IMR-90 (cell line): ENCODE measurements around the gene RPS16.
A peak's percentile ranks its signal among the peaks of the same experiment; 100 is the strongest.

ENCODE experiments used
- BHLHE40 ChIP-seq: fragments of 150-350 bp; IDR thresholded peaks from 2 replicates; pipeline ENCODE4 v1.6.1; 2016; ENCODE audit warnings: mild to moderate bottlenecking, low read depth, low read length
- CEBPB ChIP-seq: IDR thresholded peaks from 2 replicates; pipeline ENCODE4 v1.6.1; 2012; ENCODE audit warnings: low read depth, low read length, improper control_type of control experiment
- CTCF ChIP-seq: conservative IDR thresholded peaks from 2 replicates; pipeline ENCODE4 v1.5.1; 2012; ENCODE audit warnings: mild to moderate bottlenecking, low read depth, low read length, improper control_type of control experiment
- ELK1 ChIP-seq: fragments of 150-350 bp; IDR thresholded peaks from 2 replicates; pipeline ENCODE4 v1.6.1; 2016; ENCODE audit warnings: low read depth, mild to moderate bottlenecking, low read length, moderate library complexity, borderline replicate concordance
- MAFK ChIP-seq: IDR thresholded peaks from 2 replicates; pipeline ENCODE4 v1.6.1; 2012; ENCODE audit warnings: low read depth, low read length, improper control_type of control experiment
- MAZ ChIP-seq: IDR thresholded peaks from 2 replicates; pipeline ENCODE4 v1.6.1; 2012; ENCODE audit warnings: low read depth, mild to moderate bottlenecking, low read length, improper control_type of control experiment, moderate library complexity, borderline replicate concordance
- POLR2A ChIP-seq: IDR thresholded peaks from 2 replicates; pipeline ENCODE4 v1.6.1; 2012; ENCODE audit warnings: mild to moderate bottlenecking, low read depth, low read length
- RAD21 ChIP-seq: IDR thresholded peaks from 2 replicates; pipeline ENCODE4 v1.6.1; 2012; ENCODE audit warnings: low read length, improper control_type of control experiment
- RFX5 ChIP-seq: IDR thresholded peaks from 2 replicates; pipeline ENCODE4 v1.8.0; 2012; ENCODE audit warnings: low read depth, mild to moderate bottlenecking, low read length, moderate library complexity
- USF2 ChIP-seq: fragments of 150-350 bp; IDR thresholded peaks from 2 replicates; pipeline ENCODE4 v1.6.1; 2017; ENCODE audit warnings: mild to moderate bottlenecking, antibody characterized with exemption, low read length, low read depth

- TF ChIP-seq CTCF (no peak), CEBPB (no peak), BHLHE40 (peak; percentile 99), POLR2A (peak; percentile 29), MAFK (no peak), USF2 (peak; percentile 86), MAZ (peak; percentile 65; the same call in 1 of the 2 replicates), RAD21 (no peak), RFX5 (no peak), ELK1 (no peak)
Measured at GRCh38 chr19:39402346-39403300, 33.1 kb downstream of the RPS16 start.
